Upper lobe of left lung (tissue), 6 donors: ENCODE results near the gene SNRPE. TPM values are rescaled to one million over a fixed set of nuclear protein-coding genes. Genes with fewer than 3 reads are reported as not detected.

ENCODE experiments used
- ATAC-seq, 2 donors: fragments of 200-7000 bp; cut with Tn5 transposase; one replicate each; pipeline ENCODE4 v1.9.1; 2022; ENCODE audit warnings: mild to moderate bottlenecking in 2 of 2, moderate library complexity in 2 of 2; ENCODE audit not compliant: low FRiP score in 2 of 2
- DNase-seq, 2 donors: peaks; one replicate each; pipeline ENCODE4 v3.0.0-alpha.2; 2019 to 2020
- H3K27ac ChIP-seq, 4 donors: fragments of 200-600 bp; sonication (generic); one replicate each; pipeline ENCODE4 v1.5.1; 2016 to 2019
- H3K27me3 ChIP-seq, 4 donors: fragments of 200-600 bp; sonication (generic); one replicate each; pipeline ENCODE4 v1.5.1; 2017 to 2019
- H3K36me3 ChIP-seq, 4 donors: fragments of 200-600 bp; sonication (generic); one replicate each; pipeline ENCODE4 v1.5.1; 2016 to 2019
- H3K4me1 ChIP-seq, 4 donors: fragments of 200-600 bp; sonication (generic); one replicate each; pipeline ENCODE4 v1.5.1; 2018 to 2019
- H3K4me3 ChIP-seq, 4 donors: fragments of 200-600 bp; sonication (generic); one replicate each; pipeline ENCODE4 v1.5.1; 2017 to 2019; ENCODE audit warnings: mild to moderate bottlenecking in 2 of 4, moderate library complexity in 1 of 4
- H3K9me3 ChIP-seq, 4 donors: fragments of 200-600 bp; sonication (generic); one replicate each; pipeline ENCODE4 v1.5.1; 2018 to 2019
- CTCF ChIP-seq, 6 experiments: fragments of 450-650 bp in 4 of 6; fragments of 200-600 bp in 2 of 6; sonication (generic) in 2 of 6; IDR thresholded peaks; one replicate each; pipeline ENCODE4 v1.5.1; 2016 to 2019; ENCODE audit warnings: antibody characterized with exemption in 6 of 6
- EP300 ChIP-seq, 4 donors: sonication (generic); formaldehyde crosslinking; IDR thresholded peaks; one replicate each; pipeline ENCODE4 v1.5.1; 2017; ENCODE audit warnings: antibody characterized with exemption in 4 of 4, control low read depth in 2 of 4
- POLR2A ChIP-seq, 4 donors: fragments of 450-650 bp; IDR thresholded peaks; one replicate each; pipeline ENCODE4 v1.5.1; 2016 to 2017; ENCODE audit warnings: antibody characterized with exemption in 4 of 4, mild to moderate bottlenecking in 2 of 4
- POLR2AphosphoS5 ChIP-seq, 2 donors: sonication (generic); formaldehyde crosslinking; IDR thresholded peaks; one replicate each; pipeline ENCODE4 v1.5.1; 2017; ENCODE audit warnings: antibody characterized with exemption in 2 of 2
- WGBS, 2 donors: methylation state at CpG; one replicate each; pipeline ENCODE4 v1.1.5; 2017 to 2018; 5-methylcytosine and 5-hydroxymethylcytosine counted together
- total RNA-seq, 6 donors: library from RNA; depleted of rRNA in 4 of 6; stranded (reverse); fragments of >200 nt in 4 of 6; gene quantifications; one replicate each; pipeline versions ENCODE4 v1.1.0 to v1.2.1, GENCODE V29; 2016 to 2021
- donor health status: DM: no; HTN: no; CAD: no; lungs with moderate emphysema.
- donor health status: DM: no; HTN: yes; CAD: no; lungs with severe emphysema.

SNRPE gene
- total RNA-seq, 6 donors from 2014 or later: 7.3 to 72.7 (median 34.0) TPM

DNA sequence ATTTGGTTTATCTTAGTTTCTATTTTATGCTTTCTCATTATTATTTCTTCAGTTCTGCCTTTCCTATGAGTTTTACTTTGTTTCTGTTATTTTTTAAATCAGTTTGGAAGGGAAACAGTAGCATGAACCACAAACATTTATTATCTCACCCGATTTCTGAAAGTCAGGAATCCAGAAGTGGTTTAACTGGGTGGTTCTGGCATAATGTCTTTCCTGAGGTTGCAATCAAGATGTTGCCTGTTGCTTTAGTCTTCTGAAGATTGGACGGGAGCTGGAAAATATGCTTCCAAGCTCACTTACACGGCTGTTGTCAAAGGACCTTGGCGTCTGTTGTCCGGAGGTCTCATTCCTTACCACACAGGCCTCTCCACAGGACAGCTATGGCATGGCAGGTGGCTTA lies 50.4 kb downstream of the SNRPE start:
- no peaks in the 10 kb centered on the region for H3K9me3 ChIP-seq
- 79 to 94% methylated on average over 5 of the region's 5 CpGs for WGBS, 2 donors
- TF ChIP-seq POLR2AphosphoS5 (IDR thresholded peaks at IDR 0.05) (no peak), CTCF (IDR thresholded peaks at IDR 0.05) (no peak), POLR2A (IDR thresholded peaks at IDR 0.05) (no peak), EP300 (IDR thresholded peaks at IDR 0.05) (no peak)
- DNase-seq (no peak), ATAC-seq (no peak)
- H3K27ac ChIP-seq: no peak overlapping the region
- H3K36me3 ChIP-seq: no peaks in the 10 kb centered on the region
- H3K4me3 ChIP-seq: no peak overlapping the region
- no peaks in the 10 kb centered on the region for H3K4me1 ChIP-seq
- H3K27me3 ChIP-seq: no peaks in the 10 kb centered on the region

DNA sequence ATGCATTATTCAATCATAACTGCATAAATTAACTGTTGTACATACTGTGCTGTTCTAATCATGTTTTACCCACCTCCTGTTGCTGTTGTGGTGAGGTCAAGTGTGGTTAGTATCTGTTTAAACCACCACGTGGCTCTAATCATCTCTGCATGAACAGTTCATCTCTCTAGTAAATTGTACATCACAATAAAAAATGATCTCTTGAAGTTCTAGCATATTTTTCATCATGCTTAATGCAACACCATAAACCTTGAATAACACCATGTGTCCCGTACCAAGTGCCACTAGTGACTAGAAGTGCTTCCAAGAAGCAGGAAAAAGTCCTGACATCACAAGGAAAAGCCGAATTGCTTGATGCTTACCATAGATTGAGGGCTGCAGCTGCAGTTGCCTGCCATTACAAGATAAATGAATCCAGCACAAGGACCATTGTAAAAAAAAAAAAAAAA lies 51.7 kb downstream of the SNRPE start:
- ATAC-seq (no peak), DNase-seq (no peak)
- H3K27ac ChIP-seq: no peak overlapping the region
- H3K4me1 ChIP-seq: no peaks in the 10 kb centered on the region
- TF ChIP-seq CTCF (IDR thresholded peaks at IDR 0.05): no peak
- TF ChIP-seq POLR2AphosphoS5 (IDR thresholded peaks at IDR 0.05): no peak
- no peak for TF ChIP-seq EP300 (IDR thresholded peaks at IDR 0.05)
- no peak for TF ChIP-seq POLR2A (IDR thresholded peaks at IDR 0.05)
- no peaks in the 10 kb centered on the region for H3K36me3 ChIP-seq
- WGBS, 2 donors: 51 to 60% methylated on average over 3 of the region's 3 CpGs
- H3K9me3 ChIP-seq: no peaks in the 10 kb centered on the region
- no peaks in the 10 kb centered on the region for H3K27me3 ChIP-seq
- no peak overlapping the region for H3K4me3 ChIP-seq

- DNase-seq (no peak), ATAC-seq (no peak)
- no peaks in the 10 kb centered on the region for H3K9me3 ChIP-seq
- no peak for TF ChIP-seq POLR2A (IDR thresholded peaks at IDR 0.05)
- no peak for TF ChIP-seq CTCF (IDR thresholded peaks at IDR 0.05)
- no peak for TF ChIP-seq POLR2AphosphoS5 (IDR thresholded peaks at IDR 0.05)
- no peak for TF ChIP-seq EP300 (IDR thresholded peaks at IDR 0.05)
- H3K4me3 ChIP-seq: no peak overlapping the region
- no peak overlapping the region for H3K27ac ChIP-seq
- no peaks in the 10 kb centered on the region for H3K4me1 ChIP-seq
- no peaks in the 10 kb centered on the region for H3K36me3 ChIP-seq
- WGBS, 2 donors: 68 to 69% methylated on average over 3 of the region's 3 CpGs
- H3K27me3 ChIP-seq: no peaks in the 10 kb centered on the region
These were observed 52.9 kb downstream of the SNRPE start for GRCh38 chr1:203914292-203914691.

DNA sequence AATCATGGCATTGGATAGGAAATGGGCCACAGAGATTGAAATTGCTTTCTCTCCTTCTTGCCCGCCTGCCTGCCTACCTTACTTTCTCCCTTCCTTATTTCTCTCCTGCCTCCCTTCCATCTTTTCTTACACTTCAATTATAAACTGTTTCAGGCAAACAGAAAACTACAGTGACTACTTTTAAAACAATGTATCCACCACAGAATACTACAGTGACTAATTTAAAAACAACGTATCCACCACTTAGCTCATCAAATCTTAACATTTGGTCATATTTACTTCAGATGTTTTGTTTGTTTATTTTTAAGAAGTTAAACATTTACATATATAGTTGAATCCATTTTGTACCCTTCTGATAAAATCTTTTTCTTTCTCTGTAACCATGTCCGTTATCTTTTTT lies 54.4 kb downstream of the SNRPE start:
- DNase-seq (no peak), ATAC-seq (no peak)
- no peaks in the 10 kb centered on the region for H3K4me1 ChIP-seq
- H3K27ac ChIP-seq: no peak overlapping the region
- no peak for TF ChIP-seq EP300 (IDR thresholded peaks at IDR 0.05)
- TF ChIP-seq POLR2AphosphoS5 (IDR thresholded peaks at IDR 0.05): no peak
- no peak for TF ChIP-seq CTCF (IDR thresholded peaks at IDR 0.05)
- TF ChIP-seq POLR2A (IDR thresholded peaks at IDR 0.05): no peak
- H3K9me3 ChIP-seq: no peaks in the 10 kb centered on the region
- H3K4me3 ChIP-seq: no peak overlapping the region
- H3K27me3 ChIP-seq: no peaks in the 10 kb centered on the region
- H3K36me3 ChIP-seq: no peaks in the 10 kb centered on the region
- WGBS, 2 donors: 78 to 84% methylated on average over 3 of the region's 3 CpGs

DNA sequence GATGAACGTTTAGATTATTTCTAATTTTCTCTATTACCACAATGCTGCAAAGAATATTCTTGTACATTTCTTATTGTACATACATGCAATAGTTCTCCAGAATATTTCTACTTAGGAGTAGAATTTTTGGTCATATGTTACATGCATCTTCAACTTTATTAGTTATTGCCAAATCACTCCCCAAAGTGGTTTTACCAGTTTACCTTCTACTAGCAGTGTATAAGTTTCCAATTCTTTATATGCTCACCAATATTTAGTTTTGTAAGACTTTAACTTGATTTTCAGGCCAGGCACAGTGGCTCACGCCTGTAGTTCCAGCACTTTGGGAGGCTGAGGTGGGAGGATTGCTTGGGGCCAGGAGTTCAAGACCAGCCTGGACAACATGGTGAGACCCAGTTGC lies 55.4 kb downstream of the SNRPE start:
- TF ChIP-seq CTCF (IDR thresholded peaks at IDR 0.05) (no peak), POLR2AphosphoS5 (IDR thresholded peaks at IDR 0.05) (no peak), EP300 (IDR thresholded peaks at IDR 0.05) (no peak), POLR2A (IDR thresholded peaks at IDR 0.05) (no peak)
- no peak overlapping the region for H3K4me3 ChIP-seq
- no peaks in the 10 kb centered on the region for H3K27me3 ChIP-seq
- no peak overlapping the region for H3K27ac ChIP-seq
- DNase-seq (no peak), ATAC-seq (no peak)
- no peaks in the 10 kb centered on the region for H3K36me3 ChIP-seq
- 85 to 88% methylated on average over 2 of the region's 2 CpGs for WGBS, 2 donors
- H3K4me1 ChIP-seq: no peaks in the 10 kb centered on the region
- no peaks in the 10 kb centered on the region for H3K9me3 ChIP-seq
